Measurements from ENCODE around the gene TSEN2.
A peak's percentile ranks its signal among the peaks of the same experiment; 100 is the strongest.
"Not testable (repeated sequence)": the region's sequence is repeated elsewhere in the genome, so short reads cannot be mapped to it uniquely, and the experiment has no call there.

TSEN2 gene

GRCh38 chr3:12484198-12484982 lies at the start of gene TSEN2:
Gene TSEN2 (plus strand): TSS chr3:12484480. CDS start chr3:12489801, 5,321 bp downstream.
- peak; percentile 88 for DNase-seq

GRCh38 chr3:12436514-12437220 lies 47.6 kb upstream of the TSEN2 start:
- no peak for DNase-seq

GRCh38 chr3:12437221-12437605 lies 47.1 kb upstream of the TSEN2 start:
- DNase-seq: no peak

- DNase-seq: no peak
Measured at GRCh38 chr3:12437861-12438260, 46.4 kb upstream of the TSEN2 start.

- DNase-seq: no peak
Measured at GRCh38 chr3:12438318-12438717, 46.0 kb upstream of the TSEN2 start.

GRCh38 chr3:12439161-12439940 lies 44.9 kb upstream of the TSEN2 start:
- DNase-seq: no peak

GRCh38 chr3:12440927-12441714 lies 43.2 kb upstream of the TSEN2 start:
- DNase-seq: no peak

GRCh38 chr3:12442654-12443501 lies 41.4 kb upstream of the TSEN2 start:
- DNase-seq: no peak

GRCh38 chr3:12443781-12444522 lies 40.3 kb upstream of the TSEN2 start:
- no peak for DNase-seq

- no peak for DNase-seq
Measured at GRCh38 chr3:12444582-12445471, 39.5 kb upstream of the TSEN2 start.

GRCh38 chr3:12445523-12446240 lies 38.6 kb upstream of the TSEN2 start:
- no peak for DNase-seq

GRCh38 chr3:12446298-12446697 lies 38.0 kb upstream of the TSEN2 start:
- no peak for DNase-seq

- no peak for DNase-seq
Measured at GRCh38 chr3:12447075-12447474, 37.2 kb upstream of the TSEN2 start.

- DNase-seq: not testable (repeated sequence)
Measured at GRCh38 chr3:12448404-12449202, 35.7 kb upstream of the TSEN2 start.

GRCh38 chr3:12449889-12450682 lies 34.2 kb upstream of the TSEN2 start:
- no peak for DNase-seq

GRCh38 chr3:12451481-12451880 lies 32.8 kb upstream of the TSEN2 start:
- DNase-seq: no peak

GRCh38 chr3:12451960-12452359 lies 32.3 kb upstream of the TSEN2 start:
- no peak for DNase-seq

Data from NK-92 treated with Interleukin-12 subunit alpha and Interleukin-12 subunit beta, amount 100 ng/mL, for 24 hours (cell line).